ENCODE results near the gene BMPR2. TPM values are rescaled to one million over a fixed set of nuclear protein-coding genes. Genes with fewer than 3 reads are reported as not detected.

The BMPR2 gene
- total RNA-seq, 1 donor from 2014 or later = 11.8 TPM

- Histone ChIP-seq H3K4me3 (no peak overlapping the region), H3F3A (ENCODE audit: low read depth) (no peaks in the 10 kb centered on the region), H3K27ac (no peak overlapping the region), H3K4me2 (no peak overlapping the region), H2AFZ (replicated peaks) (no peak overlapping the region), H3K9ac (no peak overlapping the region), H3K36me3 (no peaks in the 10 kb centered on the region), H4K20me1 (ENCODE audit: low read depth) (no peaks in the 10 kb centered on the region), H3K79me2 (ENCODE audit: low read depth) (no peaks in the 10 kb centered on the region), H3K27me3 (no peaks in the 10 kb centered on the region), H3K4me1 (no peaks in the 10 kb centered on the region), H3K9me3 (ENCODE audit: low read depth) (no peaks in the 10 kb centered on the region)
- TF ChIP-seq EZH2 (IDR thresholded peaks at IDR 0.05) = no peak
- TF ChIP-seq CTCF (IDR thresholded peaks at IDR 0.05) = no peak
- no peak for TF ChIP-seq EZH2phosphoT487 (IDR thresholded peaks at IDR 0.05)
- no peaks in the 10 kb centered on the region for H3K36me3 Mint-ChIP-seq
- no peaks in the 10 kb centered on the region for H3K4me1 Mint-ChIP-seq
- H3K27ac Mint-ChIP-seq = no peak overlapping the region
- H3K9me3 Mint-ChIP-seq = no peaks in the 10 kb centered on the region
- no peak for DNase-seq (ENCODE audit: low spot score)
- H3K27me3 Mint-ChIP-seq (ENCODE audit: insufficient read depth, low read depth) = peaks cover 2% of the 10 kb centered on the region
- no peak overlapping the region for H3K4me3 Mint-ChIP-seq
Observed at GRCh38 chr2:202599911-202600310, 223.8 kb downstream of the BMPR2 start.

- Mint-ChIP-seq H3K4me1 (peaks cover 3% of the 10 kb centered on the region), H3K27me3 (ENCODE audit: insufficient read depth, low read depth) (peaks cover 2% of the 10 kb centered on the region), H3K4me3 (no peak overlapping the region), H3K9me3 (no peaks in the 10 kb centered on the region), H3K27ac (no peak overlapping the region), H3K36me3 (no peaks in the 10 kb centered on the region)
- Histone ChIP-seq H3K79me2 (ENCODE audit: low read depth) (no peaks in the 10 kb centered on the region), H3K4me1 (peaks cover 4% of the 10 kb centered on the region), H3K27me3 (no peaks in the 10 kb centered on the region), H3K4me2 (no peak overlapping the region), H3K4me3 (no peak overlapping the region), H3K27ac (no peak overlapping the region), H2AFZ (replicated peaks) (no peak overlapping the region), H4K20me1 (ENCODE audit: low read depth) (no peaks in the 10 kb centered on the region), H3K9ac (no peak overlapping the region), H3K36me3 (no peaks in the 10 kb centered on the region), H3K9me3 (ENCODE audit: low read depth) (no peaks in the 10 kb centered on the region), H3F3A (ENCODE audit: low read depth) (no peaks in the 10 kb centered on the region)
- no peak for DNase-seq (ENCODE audit: low spot score)
- TF ChIP-seq CTCF (IDR thresholded peaks at IDR 0.05) (no peak), EZH2 (IDR thresholded peaks at IDR 0.05) (no peak), EZH2phosphoT487 (IDR thresholded peaks at IDR 0.05) (no peak)
Observed at GRCh38 chr2:202604699-202605098, 228.6 kb downstream of the BMPR2 start.

- no peak overlapping the region for H3K4me2 ChIP-seq
- no peaks in the 10 kb centered on the region for H3K27me3 ChIP-seq
- Mint-ChIP-seq H3K9me3 (no peaks in the 10 kb centered on the region), H3K4me1 (peaks cover 7% of the 10 kb centered on the region), H3K27ac (no peak overlapping the region), H3K4me3 (no peak overlapping the region), H3K27me3 (ENCODE audit: insufficient read depth, low read depth) (peaks cover 2% of the 10 kb centered on the region), H3K36me3 (no peaks in the 10 kb centered on the region)
- H3K4me3 ChIP-seq = no peak overlapping the region
- H3K27ac ChIP-seq = no peak overlapping the region
- H3K9me3 ChIP-seq (ENCODE audit: low read depth) = no peaks in the 10 kb centered on the region
- no peak for DNase-seq (ENCODE audit: low spot score)
- no peaks in the 10 kb centered on the region for H3F3A ChIP-seq (ENCODE audit: low read depth)
- no peak for TF ChIP-seq CTCF (IDR thresholded peaks at IDR 0.05)
- TF ChIP-seq EZH2phosphoT487 (IDR thresholded peaks at IDR 0.05) = no peak
- TF ChIP-seq EZH2 (IDR thresholded peaks at IDR 0.05) = no peak
- no peaks in the 10 kb centered on the region for H3K36me3 ChIP-seq
- no peak overlapping the region for H2AFZ ChIP-seq (replicated peaks)
- no peaks in the 10 kb centered on the region for H4K20me1 ChIP-seq (ENCODE audit: low read depth)
- H3K9ac ChIP-seq = no peak overlapping the region
- no peaks in the 10 kb centered on the region for H3K79me2 ChIP-seq (ENCODE audit: low read depth)
- peaks cover 6% of the 10 kb centered on the region for H3K4me1 ChIP-seq
Observed at GRCh38 chr2:202605174-202605573, 229.0 kb downstream of the BMPR2 start.
